ENCODE measurements around the gene PRR14.
"Not testable (repeated sequence)": the region's sequence is repeated elsewhere in the genome, so short reads cannot be mapped to it uniquely, and the experiment has no call there.

PRR14 gene

GRCh38 chr16:30622455-30623032 lies 28.2 kb upstream of the PRR14 start:
- no peak for TF ChIP-seq TOX (CRISPR knock-in tag; IDR thresholded peaks at IDR 0.05; ENCODE audit: borderline replicate concordance)
- no peak for TF ChIP-seq ZFP3 (CRISPR knock-in tag; IDR thresholded peaks at IDR 0.05)
- no peak for TF ChIP-seq CREB5 (CRISPR knock-in tag; IDR thresholded peaks at IDR 0.05; ENCODE audit: low read depth)
- no peak for TF ChIP-seq ARNTL (CRISPR knock-in tag; IDR thresholded peaks at IDR 0.05; ENCODE audit: borderline replicate concordance, low read depth)
- TF ChIP-seq ZNF565 (CRISPR knock-in tag; conservative IDR thresholded peaks at IDR 0.05; ENCODE audit: low read depth), result no peak
- no peak for TF ChIP-seq PATZ1 (CRISPR knock-in tag; IDR thresholded peaks at IDR 0.05; ENCODE audit: borderline replicate concordance)
- no peak for TF ChIP-seq ZNF70 (CRISPR knock-in tag; IDR thresholded peaks at IDR 0.05)
- no peak for TF ChIP-seq CSDC2 (CRISPR knock-in tag; IDR thresholded peaks at IDR 0.05)
- TF ChIP-seq GLIS3 (CRISPR knock-in tag; IDR thresholded peaks at IDR 0.05), result no peak
- TF ChIP-seq ZC3H10 (CRISPR knock-in tag; IDR thresholded peaks at IDR 0.05), result no peak
- no peak for TF ChIP-seq ISL1 (CRISPR knock-in tag; IDR thresholded peaks at IDR 0.05)
- TF ChIP-seq SNAI2 (CRISPR knock-in tag; IDR thresholded peaks at IDR 0.05), result no peak
- no peak for TF ChIP-seq BACH2 (CRISPR knock-in tag; IDR thresholded peaks at IDR 0.05; ENCODE audit: borderline replicate concordance)
- ATAC-seq, result no peak

GRCh38 chr16:30623536-30624283 lies 27.1 kb upstream of the PRR14 start:
- TF ChIP-seq ESRRG (CRISPR knock-in tag; IDR thresholded peaks at IDR 0.05) (no peak), TCF4 (CRISPR knock-in tag; IDR thresholded peaks at IDR 0.05; ENCODE audit: borderline replicate concordance) (no peak), SNAI2 (CRISPR knock-in tag; IDR thresholded peaks at IDR 0.05) (no peak)
- ATAC-seq, result no peak

GRCh38 chr16:30626236-30626635 lies 24.5 kb upstream of the PRR14 start:
- no peak for ATAC-seq
- TF ChIP-seq ZFP3 (CRISPR knock-in tag; IDR thresholded peaks at IDR 0.05), result no peak
- TF ChIP-seq SNAI2 (CRISPR knock-in tag; IDR thresholded peaks at IDR 0.05), result no peak

- peak; percentile 59; the same call in 1 of the 2 replicates for TF ChIP-seq TSHZ2 (CRISPR knock-in tag; IDR thresholded peaks at IDR 0.05)
- no peak for TF ChIP-seq TCF4 (CRISPR knock-in tag; IDR thresholded peaks at IDR 0.05; ENCODE audit: borderline replicate concordance)
- peak; percentile 91 for ATAC-seq
Measured at GRCh38 chr16:30628628-30629540, 21.9 kb upstream of the PRR14 start.

GRCh38 chr16:30632454-30632853 lies 18.3 kb upstream of the PRR14 start:
- ATAC-seq, result not testable (repeated sequence)

- no peak for ATAC-seq
- TF ChIP-seq RARB (CRISPR knock-in tag; IDR thresholded peaks at IDR 0.05), result no peak
- TF ChIP-seq CREB5 (CRISPR knock-in tag; IDR thresholded peaks at IDR 0.05; ENCODE audit: low read depth), result no peak
- TF ChIP-seq CSDC2 (CRISPR knock-in tag; IDR thresholded peaks at IDR 0.05), result no peak
- TF ChIP-seq POU6F1 (CRISPR knock-in tag; IDR thresholded peaks at IDR 0.05; ENCODE audit: borderline replicate concordance, low read depth), result no peak
- TF ChIP-seq PPARA (CRISPR knock-in tag; IDR thresholded peaks at IDR 0.05; ENCODE audit: borderline replicate concordance), result no peak
- TF ChIP-seq GLIS3 (CRISPR knock-in tag; IDR thresholded peaks at IDR 0.05), result no peak
- no peak for TF ChIP-seq ZNF70 (CRISPR knock-in tag; IDR thresholded peaks at IDR 0.05)
- no peak for TF ChIP-seq PATZ1 (CRISPR knock-in tag; IDR thresholded peaks at IDR 0.05; ENCODE audit: borderline replicate concordance)
- TF ChIP-seq TOX (CRISPR knock-in tag; IDR thresholded peaks at IDR 0.05; ENCODE audit: borderline replicate concordance), result no peak
Measured at GRCh38 chr16:30633526-30633925, 17.2 kb upstream of the PRR14 start.

Data from SK-N-SH treated with all-trans-retinoic acid at 6 μM for 48 hours (cell line).